Inferior parietal cortex (tissue), 1 donor: ENCODE results near the gene TAC3.
"Not testable (repeated sequence)": the region's sequence is repeated elsewhere in the genome, so short reads cannot be mapped to it uniquely, and the experiment has no call there.

Source experiments
- DNase-seq: peaks from one replicate; pipeline ENCODE4 v3.0.0-alpha.2; 2016; ENCODE audit errors: extremely low spot score

TAC3 gene

GRCh38 chr12:56985714-56986113, 30.6 kb downstream of the TAC3 start:
- DNase-seq, result not testable (repeated sequence)

- DNase-seq, result no peak
Observed at GRCh38 chr12:56983386-56983785, 32.9 kb downstream of the TAC3 start.

- not testable (repeated sequence) for DNase-seq
Observed at GRCh38 chr12:56982578-56983236, 33.6 kb downstream of the TAC3 start.

- no peak for DNase-seq
Observed at GRCh38 chr12:56980941-56981530, 35.3 kb downstream of the TAC3 start.

- DNase-seq, result no peak
Observed at GRCh38 chr12:56980268-56980667, 36.1 kb downstream of the TAC3 start.

- DNase-seq, result no peak
Observed at GRCh38 chr12:56979628-56980027, 36.7 kb downstream of the TAC3 start.

- no peak for DNase-seq
Observed at GRCh38 chr12:56978397-56979138, 37.8 kb downstream of the TAC3 start.

- not testable (repeated sequence) for DNase-seq
Observed at GRCh38 chr12:56977361-56977760, 39.0 kb downstream of the TAC3 start.

- DNase-seq, result not testable (repeated sequence)
Observed at GRCh38 chr12:56974224-56974623, 42.1 kb downstream of the TAC3 start.

- DNase-seq, result not testable (repeated sequence)
Observed at GRCh38 chr12:56968910-56969309, 47.4 kb downstream of the TAC3 start.

GRCh38 chr12:56965997-56966642, 50.2 kb downstream of the TAC3 start:
- DNase-seq, result not testable (repeated sequence)

- not testable (repeated sequence) for DNase-seq
Observed at GRCh38 chr12:56965124-56965523, 51.2 kb downstream of the TAC3 start.

- DNase-seq, result not testable (repeated sequence)
Observed at GRCh38 chr12:56963557-56963956, 52.8 kb downstream of the TAC3 start.

- DNase-seq, result not testable (repeated sequence)
Observed at GRCh38 chr12:56962247-56962646, 54.1 kb downstream of the TAC3 start.
